ENCODE results near the gene FIGNL2. TPM values are rescaled to one million over a fixed set of nuclear protein-coding genes. Genes with fewer than 3 reads are reported as not detected.

Gene FIGNL2
- total and polyA plus RNA-seq, 8 donors, result 0.09 to 0.47 (median 0.15) TPM

DNA sequence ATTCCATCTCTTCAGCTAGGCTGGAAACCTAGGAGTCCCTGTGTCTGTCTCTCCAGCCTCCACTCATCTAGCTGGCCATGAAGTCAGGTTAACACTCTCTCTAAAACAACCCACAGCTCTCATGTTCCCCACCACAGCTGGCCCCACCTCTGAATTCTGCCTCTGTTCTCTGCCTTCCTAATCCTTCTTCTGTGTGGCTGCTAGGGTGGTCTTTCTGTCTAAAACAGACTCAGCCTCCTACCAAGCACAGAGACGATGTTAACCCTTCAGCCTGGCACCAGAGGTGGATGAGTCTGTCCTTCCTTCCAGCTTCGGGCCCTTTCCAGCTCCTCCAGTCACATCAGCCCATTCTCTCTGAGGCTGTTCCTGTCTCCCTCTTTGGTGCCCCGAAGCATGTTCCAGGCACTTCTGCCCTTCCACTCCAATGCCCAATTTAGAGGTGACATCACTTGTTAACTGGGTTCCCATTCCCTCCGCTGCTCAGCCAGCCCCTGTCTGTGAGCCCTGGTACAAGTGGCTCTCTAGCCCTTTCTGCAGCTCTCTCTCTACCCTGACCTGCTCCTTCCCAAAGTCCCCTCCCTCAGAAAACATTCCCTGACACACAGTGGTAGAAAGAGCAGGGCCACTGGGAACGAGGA, 9.1 kb downstream of the FIGNL2 start:
- Histone ChIP-seq H3K4me3 (no peak overlapping the region), H3K27me3 (no peaks in the 10 kb centered on the region), H3K27ac (no peak overlapping the region), H3K36me3 (no peaks in the 10 kb centered on the region), H3K9me3 (no peaks in the 10 kb centered on the region), H3K4me1 (no peaks in the 10 kb centered on the region)
- FAIRE-seq, result no peak
- ATAC-seq, result no peak
- 65 to 71% methylated on average over 5 of the region's 5 CpGs for WGBS, 2 donors
- no peak for DNase-seq
- intact Hi-C loops (cut with DNase I), result no loop called here
- TF ChIP-seq, protein P1, sequence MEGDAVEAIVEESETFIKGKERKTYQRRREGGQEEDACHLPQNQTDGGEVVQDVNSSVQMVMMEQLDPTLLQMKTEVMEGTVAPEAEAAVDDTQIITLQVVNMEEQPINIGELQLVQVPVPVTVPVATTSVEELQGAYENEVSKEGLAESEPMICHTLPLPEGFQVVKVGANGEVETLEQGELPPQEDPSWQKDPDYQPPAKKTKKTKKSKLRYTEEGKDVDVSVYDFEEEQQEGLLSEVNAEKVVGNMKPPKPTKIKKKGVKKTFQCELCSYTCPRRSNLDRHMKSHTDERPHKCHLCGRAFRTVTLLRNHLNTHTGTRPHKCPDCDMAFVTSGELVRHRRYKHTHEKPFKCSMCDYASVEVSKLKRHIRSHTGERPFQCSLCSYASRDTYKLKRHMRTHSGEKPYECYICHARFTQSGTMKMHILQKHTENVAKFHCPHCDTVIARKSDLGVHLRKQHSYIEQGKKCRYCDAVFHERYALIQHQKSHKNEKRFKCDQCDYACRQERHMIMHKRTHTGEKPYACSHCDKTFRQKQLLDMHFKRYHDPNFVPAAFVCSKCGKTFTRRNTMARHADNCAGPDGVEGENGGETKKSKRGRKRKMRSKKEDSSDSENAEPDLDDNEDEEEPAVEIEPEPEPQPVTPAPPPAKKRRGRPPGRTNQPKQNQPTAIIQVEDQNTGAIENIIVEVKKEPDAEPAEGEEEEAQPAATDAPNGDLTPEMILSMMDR (IDR thresholded peaks at IDR 0.05), result no peak

DNA sequence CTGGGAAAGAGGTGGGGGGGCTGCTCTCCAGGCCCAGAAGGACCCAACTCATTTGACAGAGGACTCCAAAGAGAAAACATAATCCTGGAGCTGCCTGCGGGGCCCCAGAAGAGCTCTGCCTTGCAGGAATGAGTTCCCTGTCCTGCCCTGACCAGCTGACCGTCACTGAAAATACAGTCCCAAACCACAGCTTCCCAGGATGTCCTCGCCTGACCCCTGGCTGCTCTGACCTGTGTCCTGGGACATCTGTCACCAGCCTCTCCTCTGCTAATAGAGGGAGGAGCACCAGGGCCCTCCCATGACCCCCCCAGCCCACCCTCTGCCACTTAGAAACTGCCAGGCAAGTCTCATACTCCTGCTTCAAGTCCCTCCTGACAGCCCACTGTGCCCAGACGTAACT, 9.8 kb downstream of the FIGNL2 start:
- no peak overlapping the region for H3K27ac ChIP-seq
- intact Hi-C loops (cut with DNase I), result no loop called here
- no peaks in the 10 kb centered on the region for H3K36me3 ChIP-seq
- 68 to 69% methylated on average over 4 of the region's 4 CpGs for WGBS, 2 donors
- no peaks in the 10 kb centered on the region for H3K4me1 ChIP-seq
- H3K27me3 ChIP-seq, result no peaks in the 10 kb centered on the region
- H3K9me3 ChIP-seq, result no peaks in the 10 kb centered on the region
- FAIRE-seq (no peak), ATAC-seq (no peak), DNase-seq (no peak)
- no peak overlapping the region for H3K4me3 ChIP-seq
- TF ChIP-seq, protein P1 (IDR thresholded peaks at IDR 0.05), result no peak

DNA sequence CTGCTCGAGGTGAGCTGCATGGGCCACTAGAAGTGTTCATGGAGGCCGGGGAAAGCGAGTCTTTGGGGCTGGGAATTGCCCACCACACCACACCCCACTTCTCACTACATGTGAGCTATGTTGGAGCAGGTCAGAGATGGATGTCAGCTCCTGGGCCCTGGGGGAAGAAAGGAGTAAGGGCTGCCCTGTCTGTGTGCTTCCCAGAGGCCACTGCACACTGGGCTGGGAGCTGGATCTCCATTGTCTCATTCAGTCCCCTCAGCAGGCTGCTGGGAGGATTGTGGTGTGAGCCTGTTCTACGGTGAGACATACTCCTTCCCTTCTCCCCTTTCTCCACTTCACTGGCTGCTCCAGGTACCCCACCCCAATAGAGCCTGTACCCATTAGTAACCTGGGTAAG, 10.5 kb downstream of the FIGNL2 start:
- TF ChIP-seq, protein P1 (IDR thresholded peaks at IDR 0.05), result no peak
- ATAC-seq (no peak), DNase-seq (no peak), FAIRE-seq (no peak)
- H3K4me3 ChIP-seq, result no peak overlapping the region
- 60 to 61% methylated on average over 4 of the region's 4 CpGs for WGBS, 2 donors
- H3K4me1 ChIP-seq, result no peaks in the 10 kb centered on the region
- H3K27ac ChIP-seq, result no peak overlapping the region
- no peaks in the 10 kb centered on the region for H3K36me3 ChIP-seq
- no peaks in the 10 kb centered on the region for H3K27me3 ChIP-seq
- H3K9me3 ChIP-seq, result no peaks in the 10 kb centered on the region
- intact Hi-C loops (cut with DNase I), result no loop called here

DNA sequence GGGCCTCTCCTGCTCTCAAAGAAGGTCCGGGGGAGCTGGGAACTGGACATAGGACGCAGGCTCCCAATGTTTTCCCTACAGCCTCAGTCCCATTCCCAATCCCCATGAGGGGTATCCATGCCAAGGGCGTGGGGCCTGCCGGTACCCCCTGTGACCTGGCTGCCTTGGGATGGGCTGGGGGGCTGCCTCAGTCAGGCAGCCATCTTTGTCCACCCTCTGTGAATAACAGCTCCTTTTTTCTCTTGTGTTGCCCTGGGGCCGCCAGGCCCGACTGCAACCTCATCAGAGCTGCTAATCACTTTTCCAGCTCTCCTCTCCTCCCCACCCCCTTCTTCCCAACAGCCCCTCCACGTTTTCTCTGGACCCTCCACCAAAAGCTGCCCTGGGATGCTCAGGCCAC, 11.2 kb downstream of the FIGNL2 start:
- WGBS, 2 donors, result 66 to 78% methylated on average over 6 to 7 of the region's 7 CpGs
- no peaks in the 10 kb centered on the region for H3K4me1 ChIP-seq
- H3K36me3 ChIP-seq, result no peaks in the 10 kb centered on the region
- no peak overlapping the region for H3K27ac ChIP-seq
- intact Hi-C loops (cut with DNase I), result no loop called here
- DNase-seq, result no peak
- H3K4me3 ChIP-seq, result no peak overlapping the region
- no peaks in the 10 kb centered on the region for H3K27me3 ChIP-seq
- TF ChIP-seq, protein P1 (IDR thresholded peaks at IDR 0.05), result no peak
- no peak for FAIRE-seq
- ATAC-seq, result no peak
- H3K9me3 ChIP-seq, result no peaks in the 10 kb centered on the region

DNA sequence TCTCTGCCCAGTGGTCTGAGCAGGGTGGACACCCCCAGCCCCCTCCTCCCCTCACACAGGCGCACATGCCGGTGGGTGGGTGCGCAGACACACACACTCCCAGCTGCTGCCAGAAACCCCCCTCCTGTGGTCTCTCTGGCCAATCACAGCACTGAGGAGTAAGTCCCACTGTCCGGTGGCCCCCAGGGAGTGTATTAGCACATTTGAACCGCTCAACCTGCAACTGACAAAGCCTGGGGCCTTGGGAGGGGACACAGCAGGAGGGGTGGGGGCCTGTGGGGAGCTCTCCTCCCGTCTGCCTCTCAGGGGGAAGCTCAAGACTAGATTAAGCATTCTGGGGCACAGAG, 11.7 kb downstream of the FIGNL2 start:
- no peak for DNase-seq
- intact Hi-C loops (cut with DNase I), result no loop called here
- Histone ChIP-seq H3K27ac (no peak overlapping the region), H3K4me1 (no peaks in the 10 kb centered on the region), H3K36me3 (no peaks in the 10 kb centered on the region), H3K9me3 (no peaks in the 10 kb centered on the region), H3K4me3 (no peak overlapping the region), H3K27me3 (no peaks in the 10 kb centered on the region)
- ATAC-seq, result no peak
- TF ChIP-seq, protein P1 (IDR thresholded peaks at IDR 0.05), result no peak
- WGBS, 2 donors, result 76 to 83% methylated on average over 6 of the region's 6 CpGs
- no peak for FAIRE-seq
